ENCODE measurements around the gene PPP6R2. TPM values are rescaled to one million over a fixed set of nuclear protein-coding genes. Genes with fewer than 3 reads are reported as not detected.

PPP6R2 gene
- total RNA-seq, 1 donor from 2014 or later, result 72.9 TPM

DNA sequence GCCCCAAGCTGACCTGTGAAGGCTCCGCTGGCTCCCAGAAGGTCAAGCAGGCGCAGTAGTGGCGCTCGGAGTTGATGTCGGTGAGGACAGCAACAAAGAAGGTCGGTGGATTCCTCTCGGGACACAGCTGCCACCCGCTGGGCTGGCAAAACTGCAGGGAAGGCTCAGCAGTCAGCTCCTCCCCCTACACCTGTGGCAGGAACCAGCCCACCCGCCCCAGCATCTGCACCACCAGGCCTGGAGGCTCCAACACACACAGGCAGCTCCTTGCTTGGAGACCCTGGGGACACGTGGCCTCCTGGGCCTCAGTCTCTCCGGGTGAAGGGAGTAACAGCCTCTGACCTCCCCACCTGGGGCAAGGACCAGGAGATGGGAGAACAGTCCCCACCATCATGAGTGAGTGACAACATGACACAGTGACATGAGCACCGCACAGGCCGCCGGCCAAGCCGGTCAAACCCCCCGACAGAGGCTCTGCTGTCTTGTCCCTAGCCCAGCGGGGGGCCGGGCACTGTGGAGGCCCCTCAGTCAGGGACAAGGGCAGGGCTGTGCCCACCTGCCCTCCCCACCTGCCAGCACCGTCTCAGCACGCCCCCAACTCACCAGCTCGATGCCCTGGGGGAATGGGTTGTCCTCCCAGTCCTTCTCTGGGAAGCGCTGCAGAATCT is 124.8 kb downstream of the PPP6R2 start:
- DNase-seq (ENCODE audit: low read depth, low spot score), result no peak

DNA sequence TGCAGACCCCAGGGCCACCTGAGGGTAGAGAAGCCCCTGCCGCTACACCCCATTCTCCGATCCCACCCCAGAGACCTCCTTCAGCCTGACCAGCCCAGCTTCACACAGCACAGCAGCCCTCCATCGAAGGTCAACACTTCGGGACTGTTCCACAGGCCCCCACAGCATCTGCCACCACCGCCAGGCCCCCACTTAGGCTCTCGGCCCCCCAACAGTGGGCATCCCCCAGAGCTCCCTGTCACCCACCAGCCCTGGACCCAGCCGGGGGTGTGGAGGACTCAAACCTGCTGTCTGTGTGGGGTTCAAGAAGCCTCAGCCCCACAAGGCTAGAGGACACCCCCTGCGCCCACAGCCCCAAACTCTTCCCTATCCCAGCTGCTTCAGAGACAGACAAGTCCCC is 125.5 kb downstream of the PPP6R2 start:
- no peak for DNase-seq (ENCODE audit: low read depth, low spot score)

DNA sequence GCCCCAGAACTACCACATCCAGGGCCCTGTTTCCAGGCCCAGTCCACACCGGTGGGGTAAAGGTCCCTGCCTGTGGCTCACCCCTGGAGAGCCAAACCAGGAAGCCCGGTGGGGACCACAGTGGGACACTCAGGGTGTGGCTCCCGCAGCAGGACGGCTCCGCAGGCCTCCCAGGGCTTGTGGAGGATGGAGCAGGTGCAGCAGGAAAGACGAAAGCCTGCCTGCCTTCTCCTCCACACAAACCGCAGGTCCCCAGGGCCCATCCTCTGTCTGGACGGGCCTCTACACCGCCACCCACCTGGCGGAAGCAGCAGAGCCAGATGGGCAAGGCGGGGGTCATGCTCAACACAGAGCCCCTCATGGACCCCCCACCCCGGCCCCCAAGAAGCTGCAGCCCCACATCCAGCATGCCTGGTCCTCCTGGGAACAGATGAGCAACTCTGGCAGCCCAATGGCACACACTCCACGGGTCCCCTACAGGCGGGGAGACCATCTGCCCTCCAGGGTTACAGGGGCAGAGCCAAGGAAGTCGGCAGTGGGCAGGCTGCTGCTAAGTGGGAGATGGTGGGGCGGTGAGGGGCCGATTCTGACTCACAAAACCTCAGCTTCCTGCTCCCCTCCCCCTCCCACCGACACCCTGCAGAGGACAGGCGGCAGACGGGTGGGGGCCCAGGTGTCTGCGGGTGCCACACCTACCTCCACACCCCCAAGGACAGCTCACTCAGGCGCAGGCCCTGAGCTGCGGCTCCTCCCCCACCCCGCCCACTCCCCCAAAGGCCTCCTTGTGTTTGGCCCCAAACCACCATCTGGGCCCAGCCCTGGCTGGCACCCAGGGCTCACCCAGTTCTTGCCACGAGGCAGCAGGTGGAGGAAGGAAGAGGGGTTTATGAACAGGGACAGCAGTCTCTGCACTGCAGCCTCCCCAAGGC is 126.5 kb downstream of the PPP6R2 start:
- no peak for DNase-seq (ENCODE audit: low read depth, low spot score)

DNA sequence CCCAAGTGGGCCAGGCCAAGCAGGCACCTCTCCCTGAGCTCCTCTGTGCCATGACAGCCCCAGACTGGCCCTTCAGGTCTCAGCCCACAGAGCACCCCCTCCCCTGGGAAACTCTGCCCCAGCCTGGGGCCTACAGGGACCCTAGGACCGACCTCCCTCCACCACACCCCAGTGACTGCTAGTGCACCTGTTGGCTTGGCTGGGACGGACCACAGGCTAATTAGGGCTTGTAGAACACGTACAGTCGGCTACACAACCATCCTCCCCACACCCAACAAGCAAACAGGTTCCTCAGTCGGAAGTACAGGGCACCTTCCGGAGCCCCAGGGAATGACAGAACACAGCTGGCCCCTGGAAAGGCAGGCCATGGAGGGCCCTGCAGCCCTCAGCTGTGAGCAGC is 127.4 kb downstream of the PPP6R2 start:
- DNase-seq (ENCODE audit: low read depth, low spot score), result no peak

DNA sequence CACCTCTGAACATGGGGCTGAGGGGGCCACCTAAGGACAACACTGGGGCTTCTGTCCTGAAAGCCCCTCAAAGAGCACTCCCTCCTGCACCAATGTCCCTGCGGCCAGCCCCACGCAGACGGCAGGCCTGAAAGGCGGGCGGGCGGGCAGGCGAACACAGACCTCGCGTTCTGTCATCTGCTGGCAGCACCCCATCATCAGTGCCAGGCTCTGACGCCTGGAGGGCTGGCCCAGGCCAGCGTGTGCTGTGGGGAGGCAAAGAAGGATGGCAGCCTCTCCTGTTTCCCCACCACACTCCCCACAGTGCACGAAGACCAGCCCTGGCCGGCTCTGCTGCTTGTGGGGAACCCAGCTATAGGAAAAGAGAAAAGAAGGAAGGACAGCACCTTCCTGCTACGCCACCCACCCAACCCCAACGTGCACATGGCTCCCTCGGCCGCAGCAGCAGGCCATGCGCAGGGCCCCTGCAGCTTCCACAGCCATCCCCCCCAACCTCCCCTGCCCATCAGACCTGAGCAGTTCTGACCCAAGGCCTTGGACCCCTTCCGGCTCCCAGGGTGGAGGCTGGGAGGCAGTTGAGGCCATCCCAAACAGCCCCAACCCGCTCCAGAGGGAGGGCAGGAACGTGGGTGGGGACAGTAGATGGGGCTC is 128.2 kb downstream of the PPP6R2 start:
- no peak for DNase-seq (ENCODE audit: low read depth, low spot score)

DNA sequence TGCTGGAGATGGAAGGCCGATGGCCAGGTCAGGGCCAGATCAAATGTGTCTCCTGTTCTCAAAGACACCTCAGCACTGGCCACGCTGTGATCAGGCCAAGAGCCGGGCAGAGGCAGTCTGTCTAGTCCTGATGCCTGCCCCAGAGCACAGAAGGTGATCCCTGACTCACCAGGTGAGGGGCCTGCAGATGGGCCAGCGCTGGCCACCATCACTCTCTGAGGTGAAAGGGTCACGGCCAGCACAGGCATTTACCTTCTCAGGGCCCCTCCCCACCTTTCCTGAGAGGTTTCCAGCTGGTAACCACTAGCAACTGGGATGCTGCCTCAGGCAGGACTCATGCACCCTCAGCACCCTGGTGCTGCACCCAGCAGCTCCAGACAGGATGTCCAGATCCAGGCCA is 128.8 kb downstream of the PPP6R2 start:
- no peak for DNase-seq (ENCODE audit: low read depth, low spot score)

DNA sequence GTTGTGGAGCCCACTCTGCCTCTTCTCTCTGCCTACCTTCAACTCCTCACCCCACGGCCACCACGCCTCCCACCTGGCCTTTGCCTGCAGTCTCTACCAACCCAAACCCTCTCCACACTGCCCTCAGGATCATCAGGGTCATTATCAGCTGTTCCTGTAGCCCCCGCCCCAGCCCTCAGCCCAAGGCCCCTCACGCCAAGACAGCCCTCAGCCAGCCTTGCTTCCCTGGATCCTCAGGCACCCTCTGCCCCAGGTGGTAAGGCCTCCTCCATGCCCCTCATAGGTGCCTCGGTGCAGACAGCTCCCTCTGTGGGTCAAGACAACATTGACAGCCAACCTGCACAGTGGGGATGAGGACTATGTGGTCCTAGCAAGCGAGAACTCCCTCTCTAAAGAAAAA is 130.0 kb downstream of the PPP6R2 start:
- DNase-seq (ENCODE audit: low read depth, low spot score), result no peak

DNA sequence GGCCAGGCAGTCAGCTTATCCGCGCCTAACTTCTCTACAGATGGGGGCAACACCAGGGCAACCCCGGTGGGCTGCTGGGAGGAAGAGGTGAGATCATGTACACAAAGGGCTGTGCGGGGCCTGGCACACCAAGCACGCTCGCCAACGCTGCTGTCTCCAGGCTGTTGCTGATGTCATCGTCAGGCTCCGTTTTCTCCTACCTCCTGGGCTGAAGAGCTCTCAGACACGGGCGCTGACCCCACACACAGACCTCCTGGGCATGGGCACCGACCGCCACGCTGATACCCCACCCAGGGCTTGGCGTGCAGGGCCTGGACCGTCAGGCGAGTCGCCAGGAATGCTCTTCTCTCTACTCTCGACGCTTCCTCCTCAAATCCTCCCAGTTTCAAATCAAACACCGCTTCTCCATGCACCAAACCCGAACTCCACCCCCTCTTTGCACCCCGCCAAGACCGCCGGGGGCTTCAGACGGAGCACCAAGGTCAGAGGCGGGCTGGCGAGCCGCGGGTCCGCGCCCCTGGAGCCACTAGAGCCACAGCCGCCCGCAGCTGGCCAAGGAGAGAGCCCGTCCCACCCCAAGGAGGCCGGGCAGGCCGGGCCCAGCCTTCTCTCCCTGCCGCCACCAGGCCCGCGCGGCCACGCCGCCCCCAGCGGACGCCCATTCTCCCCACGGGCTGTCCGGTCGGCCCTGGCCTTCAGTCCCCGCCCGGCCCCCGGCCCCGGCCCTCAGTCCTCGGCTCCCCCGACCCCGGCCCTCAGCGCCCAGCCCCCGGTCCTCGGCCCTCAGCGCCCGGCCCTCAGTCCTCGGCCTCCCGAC is 130.9 kb downstream of the PPP6R2 start:
- DNase-seq (ENCODE audit: low read depth, low spot score), result no peak

DNA sequence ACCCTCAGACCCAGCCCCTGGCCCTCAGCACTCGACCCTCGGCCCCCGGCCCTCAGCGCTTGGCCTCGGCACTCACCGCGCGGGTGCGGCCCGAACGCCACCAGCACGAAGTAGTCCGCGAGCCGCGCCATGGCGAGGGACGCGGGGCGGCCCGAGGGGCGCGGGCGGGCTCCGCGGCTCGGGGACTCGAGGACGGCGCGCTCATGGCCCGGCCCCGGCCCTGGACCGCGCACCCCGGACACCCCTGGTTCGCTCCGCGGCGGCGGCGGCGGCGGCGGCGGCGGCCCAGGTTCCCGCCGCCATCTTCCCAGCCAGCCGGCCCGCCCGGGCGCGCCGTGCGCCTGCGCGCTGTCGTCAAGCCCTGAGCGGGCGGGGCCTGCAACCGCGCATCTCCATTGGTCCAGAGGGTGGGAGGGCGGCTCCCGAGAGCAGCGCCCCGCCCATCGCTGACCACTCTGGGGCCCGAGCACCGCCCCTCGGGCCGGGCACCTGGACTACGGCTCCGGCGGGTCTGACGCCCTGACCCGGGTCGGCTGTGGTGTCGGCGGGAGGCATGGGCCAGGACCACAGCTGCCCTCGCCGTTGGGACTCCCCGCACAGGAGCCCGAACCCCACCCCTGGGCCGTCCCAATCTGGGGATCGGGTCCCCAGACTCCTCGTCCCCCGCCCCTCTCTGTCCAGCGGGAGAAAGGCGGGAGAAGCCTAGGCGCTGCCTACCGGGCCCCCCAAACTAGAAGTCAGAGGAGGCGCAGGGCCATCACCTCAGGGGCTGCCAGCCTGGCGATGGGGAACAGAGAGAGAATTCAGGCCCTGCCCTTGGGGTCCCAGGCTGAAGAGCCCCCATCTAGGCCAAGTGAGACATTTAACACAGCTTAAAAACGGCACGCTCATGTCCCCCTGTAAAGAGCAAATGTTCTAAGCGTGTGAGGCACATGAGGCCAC is 131.9 kb downstream of the PPP6R2 start, which contains the start of gene SBF1:
Gene SBF1, minus strand, starts transcription at position 326 of the 942 bp plus-strand sequence. Its CDS starts 195 bp downstream, at position 131.
- peak; percentile 60 for DNase-seq (ENCODE audit: low read depth, low spot score)

DNA sequence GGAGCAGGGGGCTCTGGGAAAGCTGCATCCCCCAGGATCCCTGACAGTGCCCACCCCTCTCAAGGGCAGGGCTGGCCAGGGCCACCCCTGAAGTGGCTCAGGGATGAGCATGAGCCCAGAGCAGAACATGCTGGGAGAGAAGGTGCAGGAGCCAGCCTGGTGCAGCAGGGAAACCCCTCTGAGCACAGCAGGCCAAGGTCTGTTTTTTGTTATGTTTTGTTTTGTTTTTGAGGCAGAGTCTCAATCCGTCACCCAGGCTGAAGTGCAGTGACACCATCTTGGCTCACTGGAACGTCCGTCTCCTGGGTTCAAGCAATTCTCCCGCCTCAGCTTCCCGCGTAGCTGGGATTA is 132.5 kb downstream of the PPP6R2 start:
- no peak for DNase-seq (ENCODE audit: low read depth, low spot score)

DNA sequence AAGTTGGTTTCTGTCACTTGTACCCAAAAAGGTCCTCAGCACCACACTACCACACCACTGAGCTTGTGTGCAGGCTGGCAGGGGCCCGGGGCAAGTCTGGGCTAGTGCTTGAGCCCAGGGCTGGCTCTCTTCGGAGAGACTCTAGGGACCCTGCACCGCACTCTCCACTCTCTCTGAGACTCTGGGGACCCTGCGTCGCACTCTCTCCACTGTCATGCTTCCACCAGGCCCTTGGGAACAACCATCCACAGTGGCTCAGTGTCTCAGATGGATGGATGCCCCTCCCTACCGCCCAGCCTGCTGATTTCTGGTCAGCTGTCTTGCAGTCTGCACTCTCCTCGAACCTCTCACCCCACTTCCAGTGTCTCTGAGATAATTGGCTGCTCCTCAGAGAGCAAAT is 133.7 kb downstream of the PPP6R2 start:
- DNase-seq (ENCODE audit: low read depth, low spot score), result no peak

DNA sequence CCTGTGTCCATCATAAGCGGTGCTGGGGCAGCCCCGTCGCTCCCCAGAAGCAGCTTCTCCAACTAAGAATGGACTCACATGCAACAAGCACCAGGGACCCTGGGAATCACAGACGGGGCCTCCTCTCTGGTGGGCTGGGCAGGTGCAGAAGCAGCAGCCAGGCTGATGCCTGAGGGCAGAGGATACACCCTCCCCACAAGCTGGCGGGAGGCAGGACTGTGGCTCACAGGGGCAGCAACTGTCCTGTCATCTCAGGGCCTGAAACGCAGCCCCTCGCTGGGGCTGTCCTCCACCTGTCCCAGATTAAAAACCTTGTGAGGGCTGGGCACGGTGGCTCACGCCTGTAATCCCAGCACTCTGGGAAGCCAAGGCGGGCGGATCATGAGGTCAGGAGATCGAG is 134.8 kb downstream of the PPP6R2 start:
- no peak for DNase-seq (ENCODE audit: low read depth, low spot score)

DNA sequence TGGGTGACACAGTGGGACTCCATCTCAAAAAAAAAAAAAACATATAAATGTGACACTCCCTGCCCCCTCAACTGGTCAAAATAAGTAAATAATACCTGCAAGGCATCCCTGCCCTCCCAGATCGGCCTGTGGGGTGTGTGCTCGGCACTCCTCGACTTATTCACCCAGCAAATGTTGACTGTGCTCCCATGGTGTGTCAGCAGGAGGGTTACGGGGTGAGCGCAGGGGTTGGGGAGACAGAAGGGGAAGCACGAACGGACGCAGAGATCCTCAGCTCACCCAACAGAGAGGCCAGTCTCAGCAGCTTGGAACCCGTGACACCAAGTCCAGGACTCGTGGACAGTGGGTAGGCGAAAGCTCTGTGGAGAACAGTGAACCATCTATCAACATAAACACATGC is 136.6 kb downstream of the PPP6R2 start:
- DNase-seq (ENCODE audit: low read depth, low spot score), result no peak

DNA sequence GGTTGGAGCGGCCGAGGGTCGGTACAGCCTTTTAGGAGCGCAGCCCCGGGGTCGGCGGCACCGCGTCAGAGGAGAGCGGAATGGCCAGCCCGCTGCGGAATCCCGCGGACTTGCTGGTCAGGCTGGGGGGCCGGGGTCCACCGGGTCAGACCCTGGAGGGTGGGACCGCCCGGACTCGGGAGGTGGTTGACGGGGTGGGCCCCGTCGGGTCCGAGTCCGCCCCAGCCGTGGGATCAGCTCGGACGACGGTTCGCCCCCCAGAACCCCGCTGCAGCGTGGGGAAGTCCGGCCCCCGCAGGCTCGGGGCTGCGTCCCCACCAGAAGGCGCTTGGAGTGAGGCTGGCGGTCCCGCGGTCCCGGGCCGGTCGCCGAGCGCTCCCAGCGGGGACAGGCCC is 137.9 kb downstream of the PPP6R2 start:
- no peak for DNase-seq (ENCODE audit: low read depth, low spot score)

DNA sequence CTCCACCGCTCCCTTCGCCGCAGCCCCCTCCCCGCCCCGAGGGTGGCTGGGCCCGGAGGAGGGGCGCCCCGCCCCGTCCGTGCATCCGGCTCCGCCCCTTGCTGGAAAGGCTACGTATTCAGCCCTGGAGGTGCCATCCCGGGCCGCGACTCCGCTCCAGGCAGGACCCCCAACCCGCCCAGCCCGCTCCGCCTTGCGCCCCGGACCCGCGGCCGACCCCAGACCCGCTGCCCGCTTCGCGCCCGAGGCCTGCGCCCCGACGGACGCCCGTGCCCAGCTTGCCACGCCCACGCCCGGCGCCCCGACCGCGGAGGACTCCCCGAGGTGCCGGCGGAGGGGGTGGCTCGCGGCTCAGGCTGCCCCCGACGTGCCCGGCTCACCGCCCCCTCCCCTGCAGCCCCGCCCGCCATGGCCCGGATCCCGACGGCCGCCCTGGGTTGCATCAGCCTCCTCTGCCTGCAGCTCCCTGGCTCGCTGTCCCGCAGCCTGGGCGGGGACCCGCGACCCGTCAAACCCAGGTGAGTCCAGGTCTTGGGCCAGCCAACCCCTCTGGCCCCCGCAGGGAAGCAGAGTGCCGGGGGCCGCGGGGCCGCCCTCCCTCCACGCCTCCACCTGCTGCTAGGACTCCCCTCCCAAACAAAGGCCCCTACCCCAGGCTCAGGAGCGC is 138.4 kb downstream of the PPP6R2 start, which contains the start of gene ADM2:
Gene ADM2, plus strand, starts transcription at position 104 of the 667 bp plus-strand sequence. Its CDS starts 305 bp downstream, at position 409.
- DNase-seq (ENCODE audit: low read depth, low spot score), result no peak

DNA sequence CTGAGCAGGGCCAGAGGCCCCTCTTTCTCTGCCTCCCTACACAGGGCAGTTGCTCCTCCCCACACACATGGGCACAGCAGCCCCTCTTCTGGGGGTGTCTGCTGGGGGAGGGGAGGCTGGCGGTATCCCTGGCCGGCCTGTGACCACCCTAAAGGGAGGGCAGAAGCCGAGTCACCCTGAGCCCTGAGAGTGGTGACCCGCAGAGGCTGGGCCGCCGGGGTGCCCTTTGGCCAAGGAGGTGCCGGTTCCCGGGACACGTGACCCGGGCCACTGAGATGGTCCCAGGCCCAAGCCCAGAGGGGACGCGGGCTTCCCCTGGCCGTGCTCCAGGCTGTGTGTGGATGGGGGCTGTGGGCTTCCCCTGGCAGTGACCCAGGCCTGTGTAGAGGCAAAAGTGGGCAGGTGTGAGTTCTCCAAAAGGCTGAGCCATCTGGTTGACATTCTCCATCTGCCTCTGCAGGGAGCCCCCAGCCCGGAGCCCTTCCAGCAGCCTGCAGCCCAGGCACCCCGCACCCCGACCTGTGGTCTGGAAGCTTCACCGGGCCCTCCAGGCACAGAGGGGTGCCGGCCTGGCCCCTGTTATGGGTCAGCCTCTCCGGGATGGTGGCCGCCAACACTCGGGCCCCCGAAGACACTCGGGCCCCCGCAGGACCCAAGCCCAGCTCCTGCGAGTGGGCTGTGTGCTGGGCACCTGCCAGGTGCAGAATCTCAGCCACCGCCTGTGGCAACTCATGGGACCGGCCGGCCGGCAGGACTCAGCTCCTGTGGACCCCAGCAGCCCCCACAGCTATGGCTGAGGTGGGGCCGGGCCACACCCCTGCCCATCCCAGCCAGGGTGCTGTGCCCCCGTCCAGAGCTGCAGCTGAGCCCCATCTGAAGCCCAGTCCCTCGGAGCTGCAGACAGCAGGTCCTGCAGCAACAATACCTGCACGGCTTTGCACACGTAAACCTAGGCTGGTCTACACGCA is 139.3 kb downstream of the PPP6R2 start:
- no peak for DNase-seq (ENCODE audit: low read depth, low spot score)

DNA sequence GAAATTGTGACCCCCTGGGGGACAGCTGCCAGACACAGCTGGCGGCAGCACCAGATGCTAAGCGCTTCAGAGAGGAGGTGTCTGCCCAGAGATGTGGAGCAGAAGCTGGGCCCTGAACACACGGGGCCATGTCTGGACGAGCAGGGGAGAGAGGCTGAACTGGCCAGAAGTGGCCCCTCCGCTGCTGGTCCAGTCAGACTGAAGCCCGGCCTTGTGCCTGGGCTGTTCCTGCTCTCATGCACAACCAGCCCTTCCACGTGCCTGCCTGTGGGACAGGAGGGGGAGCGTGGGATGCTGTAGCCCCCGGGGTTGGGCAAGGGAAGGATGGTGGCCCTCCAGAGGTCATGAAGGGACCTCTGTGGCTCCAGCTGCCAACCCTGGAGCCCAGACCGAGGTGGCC is 140.0 kb downstream of the PPP6R2 start:
- no peak for DNase-seq (ENCODE audit: low read depth, low spot score)

DNA sequence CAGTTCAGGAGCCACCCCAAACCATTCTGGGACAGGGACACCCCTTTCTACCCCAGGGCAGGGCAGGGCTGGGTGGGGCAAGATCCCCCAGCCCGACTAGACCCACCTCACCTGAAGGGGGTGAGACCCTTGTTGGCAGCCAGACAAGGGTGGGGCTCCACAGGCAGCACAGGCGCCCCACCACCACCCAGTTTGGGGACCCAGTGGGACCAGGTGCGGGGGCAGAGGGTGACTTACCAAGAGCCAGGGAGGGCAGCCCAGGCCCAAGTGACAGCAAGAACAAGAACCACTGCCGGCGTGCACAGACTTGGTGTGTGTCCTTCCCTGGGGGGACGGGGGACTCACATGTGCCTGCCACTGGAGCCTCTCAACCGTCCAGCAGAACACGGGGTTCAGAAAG is 140.4 kb downstream of the PPP6R2 start:
- no peak for DNase-seq (ENCODE audit: low read depth, low spot score)
